ENCODE measurements around the gene AXIN2.

DNA sequence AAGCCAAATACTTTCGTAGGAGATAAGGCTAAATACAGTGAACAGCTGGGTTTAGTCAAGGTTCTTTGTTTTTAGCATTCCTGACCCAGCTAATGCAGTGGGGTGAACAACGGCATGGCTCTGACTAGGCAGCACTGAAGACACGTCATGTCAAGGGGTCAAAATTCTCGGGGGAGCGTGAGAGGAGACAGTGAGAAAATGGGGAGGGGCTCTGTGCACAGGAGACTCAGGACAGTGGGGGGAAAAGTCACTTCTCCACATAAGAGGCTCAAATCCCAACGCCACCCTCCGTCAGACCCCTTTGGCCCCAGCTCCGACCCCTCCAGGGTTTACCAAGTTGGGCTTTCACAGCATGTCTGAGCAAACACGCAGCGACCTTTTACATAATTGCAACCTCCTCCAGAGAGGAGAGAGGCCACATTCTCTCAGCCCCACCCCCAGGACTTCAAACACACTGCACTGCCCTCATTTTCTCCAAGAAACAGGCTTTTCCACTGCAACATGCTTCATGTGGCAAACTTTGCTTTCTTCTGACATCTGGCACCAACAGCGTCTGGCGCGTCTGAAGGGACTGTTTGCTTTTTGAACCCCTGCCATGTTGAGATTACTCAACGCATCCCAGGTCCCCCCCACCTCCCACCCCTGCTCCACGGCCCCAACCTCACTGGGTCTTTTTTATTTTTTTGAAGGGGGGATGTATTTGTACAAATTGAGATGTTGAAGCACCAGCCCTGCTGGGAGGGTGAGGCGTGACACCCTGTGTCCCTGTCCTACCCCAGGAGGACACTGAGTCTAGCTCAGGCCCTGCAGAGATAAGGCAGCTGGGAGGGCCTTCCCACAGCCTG is 30.0 kb downstream of the AXIN2 start:
- TF ChIP-seq, protein P1, sequence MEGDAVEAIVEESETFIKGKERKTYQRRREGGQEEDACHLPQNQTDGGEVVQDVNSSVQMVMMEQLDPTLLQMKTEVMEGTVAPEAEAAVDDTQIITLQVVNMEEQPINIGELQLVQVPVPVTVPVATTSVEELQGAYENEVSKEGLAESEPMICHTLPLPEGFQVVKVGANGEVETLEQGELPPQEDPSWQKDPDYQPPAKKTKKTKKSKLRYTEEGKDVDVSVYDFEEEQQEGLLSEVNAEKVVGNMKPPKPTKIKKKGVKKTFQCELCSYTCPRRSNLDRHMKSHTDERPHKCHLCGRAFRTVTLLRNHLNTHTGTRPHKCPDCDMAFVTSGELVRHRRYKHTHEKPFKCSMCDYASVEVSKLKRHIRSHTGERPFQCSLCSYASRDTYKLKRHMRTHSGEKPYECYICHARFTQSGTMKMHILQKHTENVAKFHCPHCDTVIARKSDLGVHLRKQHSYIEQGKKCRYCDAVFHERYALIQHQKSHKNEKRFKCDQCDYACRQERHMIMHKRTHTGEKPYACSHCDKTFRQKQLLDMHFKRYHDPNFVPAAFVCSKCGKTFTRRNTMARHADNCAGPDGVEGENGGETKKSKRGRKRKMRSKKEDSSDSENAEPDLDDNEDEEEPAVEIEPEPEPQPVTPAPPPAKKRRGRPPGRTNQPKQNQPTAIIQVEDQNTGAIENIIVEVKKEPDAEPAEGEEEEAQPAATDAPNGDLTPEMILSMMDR (IDR thresholded peaks at IDR 0.05), result no peak
- TF ChIP-seq POLR2A (IDR thresholded peaks at IDR 0.05), result no peak

Measured in testis (tissue), 2 donors.